Aortic smooth muscle cell (primary cell): Measurements from ENCODE around the gene RUSC1. TPM values are rescaled to one million over a fixed set of nuclear protein-coding genes. Genes with fewer than 3 reads are reported as not detected.

Experiments used
- total RNA-seq: library from RNA; depleted of rRNA; stranded (reverse); fragments of >200 nt; gene quantifications from 2 replicates; pipeline ENCODE4 v1.2.3, GENCODE V29; 2014

RUSC1 gene
- total RNA-seq = 9.5 TPM in 2 replicates

GRCh38 chr1:155320661-155321617 is at the start of gene RUSC1:
Gene RUSC1, plus strand, starts transcription at chr1:155320894. Its CDS starts 880 bp downstream, at chr1:155321774.

GRCh38 chr1:155273343-155274245 is 47.1 kb upstream of the RUSC1 start, which contains the start of gene CLK2:
Gene CLK2, minus strand, starts transcription at chr1:155273504. Its CDS starts 2,527 bp downstream, at chr1:155270977.

GRCh38 chr1:155277070-155277901 is 43.4 kb upstream of the RUSC1 start, which contains the start of gene HCN3:
Gene HCN3, plus strand, starts transcription at chr1:155277463. Its CDS starts 128 bp downstream, at chr1:155277591.

GRCh38 chr1:155301342-155301841 is 19.3 kb upstream of the RUSC1 start, which contains the start of gene PKLR:
Gene PKLR, minus strand, starts transcription at chr1:155301438. Its CDS starts 43 bp downstream, at chr1:155301395.

GRCh38 chr1:155308493-155309422 is 11.9 kb upstream of the RUSC1 start, which contains the start of gene FDPS:
Gene FDPS, plus strand, starts transcription at chr1:155308866. Its CDS starts 924 bp downstream, at chr1:155309790.

Other genes starting within 250 kb of the RUSC1 start
- gene EFNA3, start 242.1 kb upstream of the RUSC1 start, total RNA-seq = 0.37 and 0.53 TPM in 2 replicates
- 1.1 and 1.2 TPM in 2 replicates for gene EFNA1, start 193.0 kb upstream of the RUSC1 start, total RNA-seq
- gene SLC50A1, start 185.0 kb upstream of the RUSC1 start, total RNA-seq = 21.9 and 27.0 TPM in 2 replicates
- 24.9 and 42.1 TPM in 2 replicates for gene DPM3, start 180.4 kb upstream of the RUSC1 start, total RNA-seq
- 86.8 and 98.7 TPM in 2 replicates for gene KRTCAP2, start 147.6 kb upstream of the RUSC1 start, total RNA-seq
- gene TRIM46, start 147.0 kb upstream of the RUSC1 start, total RNA-seq = 3.6 and 4.2 TPM in 2 replicates
- gene THBS3, start 113.0 kb upstream of the RUSC1 start, total RNA-seq = 33.2 and 45.4 TPM in 2 replicates
- 31.0 and 33.8 TPM in 2 replicates for gene MTX1, start 112.2 kb upstream of the RUSC1 start, total RNA-seq
- 4.8 and 6.8 TPM in 2 replicates for gene ENTREP3, start 65.4 kb upstream of the RUSC1 start, total RNA-seq
- 47.4 and 58.7 TPM in 2 replicates for gene SCAMP3, start 58.5 kb upstream of the RUSC1 start, total RNA-seq
- gene CLK2, start 47.4 kb upstream of the RUSC1 start, total RNA-seq = 26.2 and 26.4 TPM in 2 replicates
- 0.87 and 1.1 TPM in 2 replicates for gene HCN3, start 43.4 kb upstream of the RUSC1 start, total RNA-seq
- gene PKLR, start 19.5 kb upstream of the RUSC1 start, total RNA-seq = not detected in 2 replicates
- 219 and 229 TPM in 2 replicates for gene FDPS, start 12.0 kb upstream of the RUSC1 start, total RNA-seq
- gene ASH1L, start 241.9 kb downstream of the RUSC1 start, total RNA-seq = 30.3 and 35.9 TPM in 2 replicates